HK-2 (cell line): ENCODE data around the gene VWA7.
A peak's percentile ranks its signal among the peaks of the same experiment; 100 is the strongest.

ENCODE experiments used
- DNase-seq: peaks from one replicate; pipeline ENCODE4 v3.0.0-alpha.2; 2018; ENCODE audit not compliant: unreplicated experiment

The VWA7 gene

DNA sequence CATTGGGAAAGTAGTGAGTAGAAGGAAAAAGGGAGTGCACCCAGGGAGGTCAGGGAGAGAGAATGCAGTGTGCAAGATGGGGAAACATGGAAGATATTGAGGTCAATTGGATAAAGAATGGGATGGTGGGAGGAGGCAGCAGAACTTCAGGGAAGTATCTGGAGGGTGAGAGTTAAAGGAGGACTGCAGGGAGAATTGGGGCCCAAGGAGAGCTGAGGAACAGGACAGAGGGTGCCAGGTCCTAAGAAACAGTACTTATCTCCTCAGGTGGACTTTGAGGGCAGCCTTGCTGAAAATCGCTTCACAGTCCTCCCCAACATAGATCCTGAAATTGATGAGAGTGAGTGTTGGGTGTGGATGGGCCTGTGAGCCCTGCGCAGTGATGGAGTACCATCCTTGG lies 18.8 kb downstream of the VWA7 start:
- no peak for DNase-seq

DNA sequence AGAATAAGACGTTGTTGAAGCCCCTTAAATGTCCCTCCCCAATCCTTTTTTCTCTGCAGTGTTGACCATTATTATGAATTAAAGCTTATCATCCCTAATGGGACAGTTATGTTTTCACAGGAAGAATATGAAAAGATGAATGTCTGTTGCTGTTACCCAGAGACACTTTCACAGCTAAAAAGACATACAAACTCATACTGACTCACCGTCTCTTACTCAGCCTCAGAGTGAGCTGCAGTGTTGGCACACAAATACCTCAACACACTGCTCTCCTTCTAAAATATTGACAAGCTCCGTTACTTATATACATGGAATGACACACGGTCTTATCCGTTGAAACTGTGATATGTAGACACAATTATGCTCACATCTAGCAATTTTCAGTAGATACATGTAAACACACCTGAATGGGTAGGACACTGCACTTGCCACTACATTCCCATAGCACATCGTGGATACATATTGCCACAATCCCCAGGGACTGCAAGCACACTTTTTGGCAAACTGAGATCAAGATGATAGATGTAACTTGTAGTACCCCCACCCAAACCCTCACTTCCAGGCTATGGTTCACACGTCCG lies 24.3 kb downstream of the VWA7 start:
- no peak for DNase-seq

DNA sequence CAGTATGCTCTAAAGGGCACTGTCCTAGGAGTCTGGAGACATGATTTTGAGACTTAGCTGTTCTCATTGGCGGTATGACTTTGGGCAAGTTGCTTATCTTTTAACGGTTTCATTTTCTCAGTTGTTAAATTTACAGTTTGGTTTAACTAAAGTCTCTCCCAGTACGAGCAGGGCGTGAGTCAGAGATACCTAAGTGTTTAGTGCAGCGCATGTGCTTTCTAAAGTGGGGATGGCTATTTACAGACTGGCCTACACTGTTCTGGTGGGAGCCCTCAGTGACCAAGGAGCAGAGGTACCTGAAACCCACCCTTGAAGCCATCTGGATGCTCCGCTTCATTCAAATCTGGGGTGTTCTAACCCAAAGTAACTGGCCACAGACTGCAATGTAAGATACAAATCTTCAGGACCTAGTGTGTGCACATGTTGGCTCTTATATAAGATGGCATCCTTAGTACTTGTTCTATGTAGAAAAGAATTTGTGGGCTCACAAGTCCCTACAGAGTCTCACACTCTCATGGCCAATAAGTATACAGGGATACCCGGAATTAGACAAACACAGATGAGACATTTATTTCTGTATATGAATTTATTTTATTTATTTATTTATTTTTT lies 26.6 kb downstream of the VWA7 start:
- DNase-seq: no peak

DNA sequence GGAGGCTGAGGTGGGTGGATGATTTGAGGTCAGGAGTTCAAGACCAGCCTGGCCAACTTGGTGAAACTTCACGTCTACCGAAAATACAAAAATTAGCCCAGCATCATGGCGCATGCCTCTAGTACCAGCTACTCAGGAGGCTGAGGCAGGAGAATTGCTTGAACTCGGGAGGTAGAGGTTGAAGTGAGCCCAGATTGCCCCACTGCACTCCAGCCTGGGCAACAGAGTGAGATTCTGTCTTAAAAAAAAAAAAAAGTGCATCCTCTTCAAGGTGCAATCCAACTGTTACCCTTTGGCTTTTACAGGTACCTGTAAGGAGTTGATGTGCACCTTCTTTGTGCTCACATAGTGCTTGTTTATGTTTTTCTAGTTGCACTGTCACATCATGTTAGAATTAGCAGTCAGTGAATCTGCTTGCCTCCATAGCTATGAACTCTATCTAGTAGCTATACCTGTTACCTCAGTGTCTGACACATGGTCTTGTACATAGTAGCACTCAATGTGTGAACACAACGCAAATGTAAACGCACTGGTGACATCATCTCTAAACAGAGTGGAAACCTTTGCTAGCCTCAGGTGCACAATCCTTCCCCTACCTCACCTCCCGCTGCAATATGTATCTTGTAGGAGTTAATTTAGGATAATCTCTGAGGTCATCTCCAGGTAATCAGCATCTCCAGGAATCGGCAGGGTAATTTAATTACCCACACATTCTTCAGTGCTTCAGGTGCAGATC lies 27.7 kb downstream of the VWA7 start:
- no peak for DNase-seq

DNA sequence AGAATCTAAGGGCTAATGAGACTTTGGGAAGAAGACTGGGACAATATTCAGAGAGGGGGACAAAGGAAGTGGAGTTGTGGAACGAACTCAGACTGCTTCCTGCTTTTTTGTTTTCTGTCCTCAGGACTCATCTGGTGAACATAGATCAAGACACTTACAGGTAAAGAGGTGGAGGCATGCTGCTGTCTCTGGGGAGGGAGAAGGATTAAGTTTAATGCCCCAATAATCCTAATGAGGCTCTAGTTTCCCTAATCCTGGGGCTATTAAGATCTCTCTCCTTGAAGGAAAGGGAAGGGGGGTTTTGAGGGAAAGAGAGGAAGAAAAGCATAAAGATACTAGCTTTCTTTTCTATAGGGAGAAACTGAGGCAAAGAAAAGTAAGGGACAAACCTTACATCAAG lies 32.7 kb downstream of the VWA7 start:
- no peak for DNase-seq

DNA sequence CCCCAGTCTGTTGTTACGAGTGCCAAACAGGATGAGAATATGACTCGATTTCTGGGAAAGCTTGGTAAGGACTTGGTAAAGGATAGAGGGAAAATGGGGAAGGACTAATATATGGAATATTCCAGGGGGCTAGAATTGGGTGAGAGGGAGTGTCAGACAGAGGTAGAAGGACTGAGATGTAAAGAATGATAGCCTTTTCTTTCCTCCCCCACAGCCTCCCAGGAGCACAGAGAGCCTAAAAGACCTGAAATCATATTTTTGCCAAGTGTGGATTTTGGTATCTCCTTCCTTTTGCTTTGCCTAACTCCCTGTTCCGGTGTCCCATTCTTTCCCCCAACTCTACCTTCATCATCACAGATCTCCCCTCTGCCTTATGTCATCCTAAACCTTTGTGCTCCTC lies 34.2 kb downstream of the VWA7 start:
- no peak for DNase-seq

DNA sequence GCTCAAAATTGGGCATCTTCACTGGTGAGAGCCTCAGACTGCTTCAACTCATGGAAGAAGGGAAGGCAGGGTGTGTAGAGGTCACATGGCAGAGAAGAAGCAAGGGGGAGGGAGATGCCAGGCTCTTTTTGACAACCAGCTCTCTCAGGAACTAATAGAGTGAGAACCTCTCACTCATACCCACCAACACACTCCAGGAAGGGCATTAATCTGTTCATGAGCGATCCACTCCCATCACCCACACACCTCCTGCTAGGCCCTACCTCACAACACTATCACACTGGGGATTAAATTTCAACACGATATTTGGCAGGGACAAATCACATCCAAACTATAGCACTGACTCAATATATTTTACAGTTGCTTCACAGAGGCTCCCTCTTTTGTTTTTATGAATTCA lies 35.3 kb downstream of the VWA7 start:
- no peak for DNase-seq

DNA sequence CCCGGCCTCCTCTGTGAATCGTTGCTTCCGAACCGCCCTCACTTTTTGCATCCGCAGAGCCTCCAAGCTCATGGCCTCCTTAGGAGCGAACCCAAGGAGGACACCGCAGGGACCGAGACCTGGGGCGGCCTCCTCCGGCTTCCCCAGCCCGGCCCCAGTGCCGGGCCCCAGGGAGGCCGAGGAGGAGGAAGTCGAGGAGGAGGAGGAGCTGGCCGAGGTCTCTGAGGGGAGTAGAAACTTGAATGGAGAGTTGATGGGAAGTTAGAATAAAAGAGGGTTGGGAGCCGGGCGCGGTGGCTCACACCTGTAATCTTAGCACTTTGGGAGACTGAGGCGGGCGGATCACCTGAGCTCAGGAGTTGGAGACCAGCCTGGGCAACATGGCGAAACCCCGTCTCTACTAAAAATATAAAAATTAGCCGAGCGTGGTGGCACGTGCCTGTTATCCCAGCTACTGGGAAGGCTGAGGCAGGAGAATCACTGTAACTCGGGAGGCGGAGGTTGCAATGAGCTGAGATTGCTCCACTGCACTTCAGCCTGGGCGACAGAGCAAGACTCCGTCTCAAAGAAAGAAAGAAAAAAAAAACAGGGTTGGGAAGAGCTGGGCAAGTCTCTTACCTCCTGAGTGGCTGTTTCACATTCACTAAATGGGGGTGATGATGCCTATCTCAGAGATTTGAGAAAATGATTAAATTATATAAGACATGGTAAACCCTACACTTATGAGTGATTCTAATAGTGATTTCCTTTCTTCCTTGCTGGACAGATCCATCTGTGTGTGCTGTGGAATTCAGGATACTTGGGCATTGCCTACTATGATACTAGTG lies 36.5 kb downstream of the VWA7 start:
- peak; percentile 41 for DNase-seq

DNA sequence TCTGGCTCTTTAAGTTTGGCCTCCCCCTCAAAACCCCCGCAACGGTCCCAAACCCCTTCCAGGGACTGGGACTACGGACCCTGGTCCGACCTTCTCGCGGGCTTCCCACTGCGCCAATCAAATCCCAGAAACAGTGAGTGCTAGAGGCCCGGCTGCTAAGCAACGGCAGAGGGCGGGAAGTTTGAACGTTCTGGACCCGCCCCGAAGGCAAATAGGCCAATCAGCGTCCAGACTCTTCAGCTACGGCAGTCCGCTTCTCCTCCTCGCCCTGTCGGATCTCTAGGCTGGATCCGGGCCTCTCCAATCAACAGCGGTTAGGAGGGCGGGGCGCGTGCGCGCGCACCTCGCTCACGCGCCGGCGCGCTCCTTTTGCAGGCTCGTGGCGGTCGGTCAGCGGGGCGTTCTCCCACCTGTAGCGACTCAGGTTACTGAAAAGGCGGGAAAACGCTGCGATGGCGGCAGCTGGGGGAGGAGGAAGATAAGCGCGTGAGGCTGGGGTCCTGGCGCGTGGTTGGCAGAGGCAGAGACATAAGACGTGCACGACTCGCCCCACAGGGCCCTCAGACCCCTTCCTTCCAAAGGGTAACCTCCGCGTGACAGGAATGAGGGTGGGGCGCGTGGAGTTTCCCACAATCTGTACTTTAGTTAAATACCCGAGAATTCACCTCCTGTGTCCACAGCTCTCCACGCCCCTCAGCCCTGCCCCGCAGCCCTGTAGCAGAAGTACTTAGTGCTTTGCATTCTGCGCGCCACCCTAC lies 37.3 kb downstream of the VWA7 start, which contains the start of gene MSH5:
Gene MSH5 (plus strand): TSS at position 367 of the 758 bp plus-strand sequence. CDS start 462 bp downstream, outside the sequence.
- DNase-seq: peak; percentile 99

DNA sequence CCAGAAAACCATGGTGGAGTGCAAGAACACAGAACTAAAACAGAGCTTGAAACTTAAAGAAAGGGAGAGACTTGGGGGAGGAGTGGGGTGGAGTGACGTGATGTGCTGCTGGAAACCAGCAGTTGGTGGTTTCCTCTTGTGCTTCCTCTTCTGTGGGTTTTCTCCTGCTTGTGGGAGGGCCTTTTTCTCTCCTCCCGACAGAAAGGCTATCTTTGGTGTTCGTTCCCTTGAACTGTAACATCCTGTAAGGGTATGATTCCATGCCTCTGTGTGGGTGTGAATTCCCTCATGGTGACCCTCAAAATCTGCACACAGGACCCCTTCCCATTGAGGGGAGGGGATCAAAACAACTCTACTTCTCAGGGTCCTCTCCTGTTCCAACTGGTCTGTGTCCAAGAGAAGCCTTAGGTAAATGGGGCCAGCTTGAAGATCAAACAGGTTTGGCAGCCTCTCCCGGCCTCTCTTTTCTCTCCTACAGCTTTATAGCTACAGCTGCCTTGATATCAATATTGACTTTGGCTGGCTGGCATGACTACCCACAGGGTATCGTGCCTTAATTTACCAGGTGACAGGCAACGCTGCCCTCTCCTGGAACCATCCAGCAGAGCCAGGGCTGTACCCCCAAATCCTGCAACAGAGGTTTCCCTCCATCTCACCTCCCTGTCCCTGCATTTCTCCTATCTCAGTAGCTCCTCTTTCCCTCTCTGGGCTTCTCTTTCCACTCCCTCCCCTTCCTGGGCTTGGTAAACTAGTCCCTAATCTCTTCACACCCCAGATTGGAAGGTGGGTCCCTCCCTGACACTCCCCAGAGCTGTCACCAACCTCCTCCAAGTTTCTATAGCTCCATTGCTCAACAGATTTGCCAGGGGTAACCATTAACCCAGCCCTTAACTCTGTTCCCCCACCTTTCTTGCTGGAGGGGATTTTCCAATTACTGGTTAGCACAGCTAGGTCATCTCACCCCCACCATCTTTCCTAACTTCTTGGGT lies 38.8 kb downstream of the VWA7 start:
- DNase-seq: peak; percentile 64

DNA sequence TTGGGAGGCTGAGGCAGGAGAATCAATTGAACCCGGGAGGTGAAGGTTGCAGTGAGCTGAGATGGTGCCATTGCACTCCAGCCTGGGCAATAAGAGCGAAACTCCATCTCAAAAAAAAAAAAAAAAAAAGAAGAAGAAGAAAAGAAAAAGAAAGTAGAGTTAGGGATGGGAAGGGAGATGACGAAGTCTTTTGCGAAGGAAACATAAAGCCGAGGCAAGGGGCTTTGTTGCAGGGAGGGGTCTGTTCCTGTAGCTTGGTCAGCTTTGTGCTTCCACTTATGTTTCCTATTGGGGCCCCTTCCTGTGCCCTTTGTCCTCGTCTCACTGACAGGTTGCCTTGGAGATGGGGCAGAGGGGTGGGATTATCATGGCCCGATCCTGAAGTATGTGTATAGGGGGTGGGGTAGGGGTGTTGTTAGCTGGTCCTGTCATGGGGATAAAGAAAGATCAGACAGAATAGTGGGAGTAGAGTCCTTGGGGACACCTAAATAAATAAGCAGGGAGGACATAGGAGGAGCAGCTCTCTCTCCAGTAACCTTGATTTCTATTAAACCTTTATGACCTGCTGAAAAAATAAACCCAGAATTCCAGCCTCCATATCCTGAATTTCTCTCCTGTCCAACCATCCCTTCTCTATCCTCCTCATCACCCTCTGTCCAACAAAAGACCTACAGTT lies 39.7 kb downstream of the VWA7 start:
- peak; percentile 34 for DNase-seq

DNA sequence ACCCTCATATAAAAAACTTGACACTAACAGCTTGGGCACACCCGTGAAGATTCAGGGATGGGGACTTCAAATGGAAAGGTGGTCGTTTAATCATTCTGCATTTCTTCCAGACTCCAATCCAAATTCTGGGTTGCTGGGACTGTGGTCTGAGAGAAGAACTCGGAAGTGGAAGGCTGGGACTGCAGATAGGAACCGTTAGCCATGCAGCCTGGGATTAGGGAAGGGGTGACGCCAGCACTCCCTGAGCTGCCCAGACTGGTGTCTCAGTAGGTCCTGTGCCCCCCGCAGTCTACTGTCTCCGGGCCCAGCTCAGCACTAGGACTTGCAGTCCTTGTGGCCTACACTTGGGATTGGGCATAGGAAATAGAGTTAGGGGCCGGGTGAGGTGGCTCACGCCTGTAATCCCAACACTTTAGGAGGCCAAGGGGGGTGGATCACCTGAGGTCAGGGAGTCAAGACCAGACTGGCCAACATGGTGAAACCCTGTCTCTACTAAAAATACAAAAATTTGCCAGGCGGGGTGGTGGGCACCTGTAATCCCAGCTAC lies 40.3 kb downstream of the VWA7 start:
- DNase-seq: no peak

DNA sequence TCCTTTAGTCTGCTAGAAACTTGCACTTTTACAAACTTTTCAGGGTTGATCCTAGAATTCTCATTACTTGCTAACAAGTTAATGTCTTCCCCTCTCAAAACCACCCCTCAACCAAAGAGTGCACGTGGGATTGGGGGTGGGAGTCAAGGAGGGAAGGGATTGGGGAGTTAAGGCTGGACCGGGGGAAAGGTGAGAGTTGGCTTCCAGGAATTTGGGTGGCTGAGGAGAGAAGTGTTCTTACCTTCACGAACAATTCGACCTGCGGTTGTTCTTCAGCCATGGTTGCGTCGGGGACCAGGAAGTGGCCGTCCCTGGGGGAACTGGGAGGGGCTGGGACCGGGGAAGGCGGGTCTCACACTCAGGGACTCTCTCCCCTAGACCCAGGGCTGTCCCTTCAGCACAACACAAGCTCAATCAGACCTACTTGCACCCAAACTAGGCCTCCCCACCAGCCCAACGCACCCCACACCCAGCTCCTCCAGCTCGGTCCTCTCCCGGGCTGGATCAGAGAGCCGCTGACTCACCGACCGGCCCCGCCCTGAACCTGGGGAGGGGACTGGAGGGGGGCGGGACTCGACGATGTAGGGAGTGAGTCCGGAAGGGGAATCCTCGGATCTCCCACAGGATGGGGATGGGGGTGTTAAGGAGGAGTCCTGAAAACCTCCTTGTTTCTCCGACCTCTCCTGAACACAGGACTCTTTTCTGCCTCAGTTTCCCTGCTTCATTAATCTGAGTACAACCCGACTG lies 40.9 kb downstream of the VWA7 start, which contains the start of gene CLIC1:
Gene CLIC1 (minus strand): TSS at position 510 of the 747 bp plus-strand sequence. CDS start 230 bp downstream, at position 280.
- peak; percentile 89 for DNase-seq

DNA sequence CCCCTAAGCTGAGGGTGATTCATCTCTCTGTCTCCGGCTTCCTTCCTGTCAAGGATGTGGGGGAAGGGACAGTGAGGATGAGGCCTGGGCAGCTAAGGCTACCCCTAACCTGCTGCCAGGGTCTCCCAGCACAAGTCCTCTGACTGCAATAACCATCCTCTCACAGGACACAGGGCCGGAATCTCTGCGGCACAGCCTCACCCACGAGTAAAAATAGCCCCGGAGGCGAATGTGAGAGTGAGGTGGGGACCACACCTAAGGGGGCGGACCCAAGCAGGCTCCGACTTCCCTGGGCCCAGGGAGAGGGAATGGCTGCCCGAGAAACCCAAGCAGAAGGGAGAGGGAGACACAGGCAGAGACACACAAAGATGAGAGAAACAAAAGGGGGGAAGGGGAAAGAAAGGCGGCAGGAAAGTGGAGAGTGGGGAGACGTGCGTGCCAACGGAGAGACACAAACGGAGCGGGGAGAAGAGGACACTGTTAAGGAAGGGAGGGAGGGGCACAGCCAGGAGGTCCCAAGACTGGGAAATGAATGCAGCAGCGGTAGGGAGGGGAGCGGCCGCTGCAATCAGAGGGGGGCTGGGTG lies 42.2 kb downstream of the VWA7 start:
- DNase-seq: peak; percentile 76

DNA sequence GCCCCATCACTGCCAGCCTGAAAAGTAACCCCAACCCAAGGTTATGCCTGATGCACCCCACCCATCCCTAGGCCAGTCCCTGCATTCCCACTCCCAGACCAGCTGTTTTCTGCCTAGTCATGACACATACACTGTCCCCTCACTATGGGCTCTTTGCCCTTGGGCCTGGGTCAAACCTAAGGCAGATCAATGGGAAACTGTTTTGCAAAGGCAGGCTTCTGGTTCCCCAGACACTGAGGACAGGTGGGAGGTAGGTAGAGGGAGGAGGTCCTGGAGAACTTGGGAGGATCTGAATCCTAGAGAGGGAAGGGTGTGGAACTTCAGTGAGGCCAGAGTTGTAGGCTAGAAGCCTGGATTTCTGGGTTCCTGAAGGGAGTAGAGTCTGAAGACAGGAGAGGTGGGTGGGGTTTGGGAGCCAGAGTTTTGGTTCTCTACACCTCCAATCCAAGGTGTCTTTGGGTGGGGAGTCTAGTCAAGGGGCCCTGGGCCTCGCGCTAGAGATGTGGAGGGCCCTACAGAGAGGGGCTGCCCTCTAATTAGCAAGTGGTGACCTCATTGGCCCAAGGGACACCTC lies 42.8 kb downstream of the VWA7 start:
- no peak for DNase-seq

DNA sequence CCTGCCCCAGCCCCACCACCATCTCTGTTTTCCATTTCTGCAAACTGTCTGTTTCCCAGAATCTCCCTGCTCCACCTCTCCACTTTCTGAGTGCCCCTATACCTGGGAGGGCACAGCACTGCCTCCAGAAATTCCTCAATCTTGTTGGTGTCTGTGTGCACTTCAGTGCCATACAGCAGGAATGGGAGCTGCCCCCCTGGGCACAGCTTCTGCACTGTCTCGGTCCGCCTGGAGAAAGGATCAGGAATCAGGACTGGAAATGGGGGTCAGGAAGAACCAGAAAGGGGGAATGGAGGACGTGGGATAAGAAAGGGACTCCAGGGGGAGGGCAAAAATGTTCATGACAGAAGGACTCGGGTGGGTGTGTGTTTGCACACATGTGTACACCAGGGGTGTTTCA lies 43.4 kb downstream of the VWA7 start:
- DNase-seq: no peak

DNA sequence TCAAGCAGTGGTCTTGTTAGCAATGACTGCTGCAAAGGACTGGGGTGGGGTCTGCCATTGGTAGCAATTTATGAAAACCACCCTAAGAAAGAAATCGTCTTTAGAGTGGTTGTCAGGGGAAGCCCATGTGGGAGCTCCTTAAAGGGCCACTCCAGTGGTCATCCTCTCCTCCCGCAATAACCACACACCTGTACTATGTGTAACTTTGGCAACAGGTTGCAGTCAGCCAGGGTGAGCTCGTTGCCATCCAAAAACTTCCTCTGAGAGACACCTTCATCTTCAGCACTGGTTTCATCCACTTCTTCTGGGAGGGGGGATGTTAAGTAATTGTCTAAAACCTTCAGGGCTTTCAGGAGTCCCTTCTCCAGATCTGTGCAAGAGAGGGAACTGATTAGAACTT lies 45.1 kb downstream of the VWA7 start:
- DNase-seq: no peak

DNA sequence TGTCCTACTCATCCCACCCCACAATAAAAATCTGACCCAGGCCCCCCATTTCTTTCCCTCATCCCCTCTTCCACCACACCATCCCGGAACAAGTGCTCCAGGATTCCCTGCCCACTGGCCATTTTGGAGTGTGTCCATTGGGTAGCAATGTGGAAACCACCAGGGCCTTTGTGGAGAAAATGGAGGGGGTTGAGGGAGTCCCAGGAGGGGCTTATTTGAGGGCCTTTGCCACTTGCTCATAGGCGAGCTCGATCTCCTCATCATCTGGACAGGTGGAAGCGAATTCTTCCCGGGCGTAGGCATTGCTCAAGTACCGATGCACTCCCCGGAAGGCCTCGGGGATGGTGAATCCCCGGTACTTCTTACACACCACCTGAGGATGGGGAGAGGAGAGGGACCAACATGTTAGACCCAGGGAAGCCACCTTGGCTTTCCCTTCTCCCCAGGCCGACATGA lies 46.5 kb downstream of the VWA7 start:
- no peak for DNase-seq
